Adrenal gland (tissue), 5 donors: ENCODE results near the gene DGLUCY.

Experiments used
- CTCF ChIP-seq, 6 experiments: fragments of 450-650 bp in 4 of 6; fragments of 200-600 bp in 2 of 6; sonication (generic) in 1 of 6; IDR thresholded peaks; 1 replicate in 5 of 6; 2 replicates in 1 of 6; pipeline versions ENCODE4 v1.5.1 to v1.8.0; 2016 to 2021; ENCODE audit warnings: antibody characterized with exemption in 6 of 6, mild to moderate bottlenecking in 2 of 6, moderate library complexity in 1 of 6
- POLR2A ChIP-seq, 2 donors: fragments of 450-650 bp; IDR thresholded peaks; one replicate each; pipeline ENCODE4 v1.6.1; 2017; ENCODE audit warnings: antibody characterized with exemption in 2 of 2, mild to moderate bottlenecking in 2 of 2, moderate library complexity in 1 of 2
- donor health status: DM: no; HTN: no; CAD: no.

GRCh38 chr14:91146661-91147060, 32.8 kb downstream of the DGLUCY start:
- TF ChIP-seq CTCF (IDR thresholded peaks at IDR 0.05) (no peak), POLR2A (IDR thresholded peaks at IDR 0.05) (no peak)
